Measurements from ENCODE around the gene ID3. TPM values are rescaled to one million over a fixed set of nuclear protein-coding genes. Genes with fewer than 3 reads are reported as not detected.

The ID3 gene
- total RNA-seq, 6 experiments from 2014 or later = 560 to 690 (median 604) TPM

DNA sequence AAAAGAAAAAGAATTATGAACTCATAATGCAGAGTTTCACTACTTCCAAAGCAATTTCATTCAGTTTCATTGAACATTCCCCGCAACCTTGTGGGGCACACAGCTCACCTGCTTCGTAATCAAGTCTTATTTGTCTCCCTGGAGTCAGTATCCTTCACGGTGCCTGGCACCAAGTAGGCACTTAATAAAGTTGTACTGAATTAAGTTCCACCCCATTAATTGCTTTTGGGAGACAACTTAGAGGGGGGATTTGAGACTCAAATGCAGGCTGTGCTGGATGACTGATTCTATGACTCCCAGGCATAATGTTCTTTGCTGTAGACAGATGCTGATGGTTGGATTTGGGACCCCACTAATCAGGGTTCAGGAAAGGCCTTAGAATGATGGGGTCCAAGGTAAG is 6.5 kb upstream of the ID3 start:
- H3K4me3 Mint-ChIP-seq = no peak overlapping the region
- no peak for DNase-seq
- H3K27ac Mint-ChIP-seq = peak overlapping the region; percentile 98
- TF ChIP-seq, protein P1, sequence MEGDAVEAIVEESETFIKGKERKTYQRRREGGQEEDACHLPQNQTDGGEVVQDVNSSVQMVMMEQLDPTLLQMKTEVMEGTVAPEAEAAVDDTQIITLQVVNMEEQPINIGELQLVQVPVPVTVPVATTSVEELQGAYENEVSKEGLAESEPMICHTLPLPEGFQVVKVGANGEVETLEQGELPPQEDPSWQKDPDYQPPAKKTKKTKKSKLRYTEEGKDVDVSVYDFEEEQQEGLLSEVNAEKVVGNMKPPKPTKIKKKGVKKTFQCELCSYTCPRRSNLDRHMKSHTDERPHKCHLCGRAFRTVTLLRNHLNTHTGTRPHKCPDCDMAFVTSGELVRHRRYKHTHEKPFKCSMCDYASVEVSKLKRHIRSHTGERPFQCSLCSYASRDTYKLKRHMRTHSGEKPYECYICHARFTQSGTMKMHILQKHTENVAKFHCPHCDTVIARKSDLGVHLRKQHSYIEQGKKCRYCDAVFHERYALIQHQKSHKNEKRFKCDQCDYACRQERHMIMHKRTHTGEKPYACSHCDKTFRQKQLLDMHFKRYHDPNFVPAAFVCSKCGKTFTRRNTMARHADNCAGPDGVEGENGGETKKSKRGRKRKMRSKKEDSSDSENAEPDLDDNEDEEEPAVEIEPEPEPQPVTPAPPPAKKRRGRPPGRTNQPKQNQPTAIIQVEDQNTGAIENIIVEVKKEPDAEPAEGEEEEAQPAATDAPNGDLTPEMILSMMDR (IDR thresholded peaks at IDR 0.05) = no peak
- no peaks in the 10 kb centered on the region; the same call in none of the 2 replicates for H3K27me3 Mint-ChIP-seq (ENCODE audit: insufficient read depth)
- H3K9me3 Mint-ChIP-seq = no peaks in the 10 kb centered on the region
- H3K36me3 Mint-ChIP-seq (ENCODE audit: low read depth) = no peaks in the 10 kb centered on the region
- peaks cover 76% of the 10 kb centered on the region for H3K4me1 Mint-ChIP-seq (ENCODE audit: low read depth)

DNA sequence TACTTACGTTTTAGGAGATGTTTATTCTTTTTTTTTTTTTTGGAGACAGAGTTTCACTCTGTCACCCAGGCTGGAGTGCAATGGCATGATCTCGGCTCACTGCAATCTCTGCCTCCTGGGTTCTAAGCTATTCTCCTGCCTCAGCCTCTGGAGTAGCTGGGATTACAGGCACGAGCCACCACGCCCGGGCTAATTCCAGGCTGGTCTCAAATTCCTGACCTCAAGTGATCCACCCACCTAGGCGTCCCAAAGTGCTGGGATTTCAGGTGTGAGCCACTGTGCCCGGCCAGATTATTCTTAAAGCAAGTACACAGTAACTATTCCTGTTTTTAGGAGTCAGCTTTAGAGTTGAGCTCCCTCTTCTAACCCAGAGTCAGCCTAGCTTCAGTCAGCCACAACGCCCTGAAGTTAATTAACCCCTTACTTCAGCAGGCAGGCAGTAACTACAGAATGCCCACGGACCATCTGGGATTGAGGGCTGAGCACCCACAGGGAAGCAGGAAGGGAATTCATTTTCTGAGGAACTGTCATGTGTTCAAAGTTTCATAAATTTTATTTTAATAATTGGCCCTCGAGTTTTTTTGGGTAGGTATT is 5.3 kb upstream of the ID3 start:
- Mint-ChIP-seq H3K4me1 (ENCODE audit: low read depth) (peaks cover 88% of the 10 kb centered on the region), H3K27ac (peak overlapping the region; percentile 98), H3K27me3 (ENCODE audit: insufficient read depth) (no peaks in the 10 kb centered on the region; the same call in none of the 2 replicates), H3K9me3 (no peaks in the 10 kb centered on the region), H3K36me3 (ENCODE audit: low read depth) (no peaks in the 10 kb centered on the region), H3K4me3 (no peak overlapping the region)
- no peak for DNase-seq
- TF ChIP-seq, protein P1 (IDR thresholded peaks at IDR 0.05) = no peak

DNA sequence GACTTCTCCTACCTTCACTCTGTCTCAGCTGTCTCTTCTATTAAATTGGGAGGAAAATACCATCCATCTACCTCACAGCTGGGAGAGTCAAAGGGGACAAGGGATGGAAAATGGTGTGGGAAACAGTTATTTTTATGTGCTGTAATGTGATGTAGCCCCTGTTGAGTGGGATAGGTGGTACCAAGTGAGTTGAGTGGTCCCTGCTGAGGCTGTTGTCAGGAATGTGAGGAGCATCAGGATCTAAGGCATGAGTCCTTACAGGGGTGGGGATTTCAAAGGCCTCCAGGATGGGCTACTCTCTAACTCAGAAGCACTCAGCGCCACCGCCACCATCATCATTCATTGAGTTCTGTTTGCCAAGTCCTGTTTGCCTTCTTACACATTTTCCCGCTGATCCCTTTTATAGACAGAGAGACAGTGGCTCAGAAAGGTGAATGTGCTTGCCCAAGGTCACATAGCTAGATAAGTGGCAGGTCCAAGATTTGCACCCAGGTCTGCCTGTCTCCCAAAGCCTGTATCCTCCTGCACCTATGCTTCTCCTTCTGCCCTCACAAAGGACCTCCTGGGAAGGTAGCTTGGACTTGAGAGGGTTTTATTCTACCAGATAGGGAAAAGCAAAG is 4.6 kb upstream of the ID3 start:
- peak overlapping the region; percentile 98 for H3K27ac Mint-ChIP-seq
- H3K4me1 Mint-ChIP-seq (ENCODE audit: low read depth) = peaks cover 82% of the 10 kb centered on the region
- peaks cover 4% of the 10 kb centered on the region for H3K36me3 Mint-ChIP-seq (ENCODE audit: low read depth)
- DNase-seq = no peak
- peaks cover 6% of the 10 kb centered on the region for H3K27me3 Mint-ChIP-seq (ENCODE audit: insufficient read depth)
- H3K4me3 Mint-ChIP-seq = peak overlapping the region; percentile 96
- no peaks in the 10 kb centered on the region for H3K9me3 Mint-ChIP-seq
- TF ChIP-seq, protein P1 (IDR thresholded peaks at IDR 0.05) = no peak

DNA sequence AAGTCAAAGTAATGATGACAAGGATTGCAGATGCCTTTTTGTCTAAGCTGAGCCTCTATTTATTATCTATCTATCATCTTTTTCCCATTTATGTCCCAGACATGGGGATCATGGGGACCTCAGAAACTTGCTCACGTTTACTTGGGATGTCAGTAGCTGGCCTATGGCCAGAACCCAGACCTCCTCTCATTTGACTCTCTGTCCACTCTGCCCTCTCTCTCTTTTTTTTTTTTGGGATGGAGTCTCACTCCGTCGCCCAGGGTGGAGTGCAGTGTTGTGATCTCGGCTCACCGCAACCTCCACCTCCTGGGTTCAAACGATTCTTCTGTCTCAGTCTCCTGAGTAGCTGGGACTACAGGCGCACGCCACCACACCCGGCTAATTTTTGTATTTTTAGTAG is 3.7 kb upstream of the ID3 start:
- peaks cover 15% of the 10 kb centered on the region for H3K27me3 Mint-ChIP-seq (ENCODE audit: insufficient read depth)
- DNase-seq = no peak
- H3K4me1 Mint-ChIP-seq (ENCODE audit: low read depth) = peaks cover 74% of the 10 kb centered on the region
- peak overlapping the region; percentile 96 for H3K4me3 Mint-ChIP-seq
- H3K27ac Mint-ChIP-seq = peak overlapping the region; percentile 98
- no peaks in the 10 kb centered on the region for H3K9me3 Mint-ChIP-seq
- H3K36me3 Mint-ChIP-seq (ENCODE audit: low read depth) = peaks cover 13% of the 10 kb centered on the region
- TF ChIP-seq, protein P1 (IDR thresholded peaks at IDR 0.05) = no peak

DNA sequence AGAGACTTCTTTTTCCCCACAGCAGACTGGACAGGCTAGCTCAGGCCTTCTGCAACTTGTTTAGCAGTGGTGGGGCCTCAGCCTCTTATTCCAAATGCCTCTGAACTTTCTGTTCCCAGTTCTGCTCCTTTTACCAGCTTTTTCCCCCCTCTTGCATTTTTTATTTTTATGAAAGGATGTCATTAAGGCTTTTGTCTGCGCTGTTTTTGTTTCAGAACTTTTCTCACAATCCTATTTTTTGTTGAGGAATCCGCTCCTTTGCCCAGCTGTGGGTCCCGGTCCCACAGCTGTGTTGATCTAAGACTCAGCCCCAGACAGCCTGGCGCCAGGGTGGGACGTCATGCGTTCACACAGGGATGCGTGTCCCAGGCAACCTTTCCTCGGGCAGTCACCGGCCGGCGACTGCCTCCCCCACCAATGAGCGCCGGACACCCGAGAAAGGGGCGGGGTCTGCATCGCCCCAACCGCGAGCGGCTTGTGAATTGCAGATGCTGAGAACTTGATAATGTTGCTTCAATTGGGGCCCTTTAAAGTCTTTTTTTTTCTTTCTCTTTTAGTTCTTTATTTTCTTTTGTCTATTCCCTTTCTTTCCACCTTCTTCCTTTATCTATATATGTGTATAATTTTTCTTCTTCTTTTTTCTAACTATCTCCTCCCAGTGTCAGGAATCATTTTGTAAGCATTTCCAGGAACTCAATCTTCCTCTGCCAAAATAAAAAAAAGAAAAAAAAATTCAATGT is 3.0 kb upstream of the ID3 start:
- Mint-ChIP-seq H3K9me3 (peaks cover 5% of the 10 kb centered on the region), H3K27ac (peak overlapping the region; percentile 98), H3K4me3 (peak overlapping the region; percentile 96), H3K27me3 (ENCODE audit: insufficient read depth) (peaks cover 22% of the 10 kb centered on the region), H3K36me3 (ENCODE audit: low read depth) (peaks cover 20% of the 10 kb centered on the region), H3K4me1 (ENCODE audit: low read depth) (peaks cover 71% of the 10 kb centered on the region)
- peak; percentile 98 for DNase-seq
- TF ChIP-seq, protein P1 (IDR thresholded peaks at IDR 0.05) = no peak

Data from HFFc6 (cell line).